Fibroblast of the conjunctiva (primary cell): Measurements from ENCODE around the gene LCE3E.
"Not testable (repeated sequence)": the region's sequence is repeated elsewhere in the genome, so short reads cannot be mapped to it uniquely, and the experiment has no call there.

Source experiments
- DNase-seq: peaks from one replicate; pipeline ENCODE4 v3.0.0-alpha.2; 2010; ENCODE audit warnings: low read depth

LCE3E gene, protein sequence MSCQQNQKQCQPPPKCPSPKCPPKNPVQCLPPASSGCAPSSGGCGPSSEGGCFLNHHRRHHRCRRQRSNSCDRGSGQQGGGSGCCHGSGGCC

DNA sequence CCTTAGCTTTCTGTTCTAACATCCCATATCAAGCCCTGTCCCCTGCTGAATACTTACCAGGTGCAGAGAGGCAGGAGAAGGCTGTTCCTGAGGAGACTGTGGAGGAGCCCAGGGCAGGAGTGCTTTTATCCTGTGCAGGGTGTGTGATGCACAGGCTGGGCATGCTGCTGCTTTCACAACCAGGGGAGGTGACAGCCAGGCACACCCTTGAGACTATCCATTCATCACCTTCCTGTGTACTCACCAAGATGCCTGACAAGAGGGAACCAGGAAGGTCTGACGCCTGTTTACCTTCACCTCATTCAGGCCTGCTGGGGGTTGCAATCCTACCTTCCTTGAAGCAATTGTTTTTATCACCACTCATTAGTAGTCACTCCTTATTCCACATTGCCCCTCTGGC lies at the start of gene LCE3E:
Gene LCE3E (minus strand): TSS at position 100 of the 400 bp plus-strand sequence. CDS start 572 bp downstream, outside the sequence.
- DNase-seq = no peak

DNA sequence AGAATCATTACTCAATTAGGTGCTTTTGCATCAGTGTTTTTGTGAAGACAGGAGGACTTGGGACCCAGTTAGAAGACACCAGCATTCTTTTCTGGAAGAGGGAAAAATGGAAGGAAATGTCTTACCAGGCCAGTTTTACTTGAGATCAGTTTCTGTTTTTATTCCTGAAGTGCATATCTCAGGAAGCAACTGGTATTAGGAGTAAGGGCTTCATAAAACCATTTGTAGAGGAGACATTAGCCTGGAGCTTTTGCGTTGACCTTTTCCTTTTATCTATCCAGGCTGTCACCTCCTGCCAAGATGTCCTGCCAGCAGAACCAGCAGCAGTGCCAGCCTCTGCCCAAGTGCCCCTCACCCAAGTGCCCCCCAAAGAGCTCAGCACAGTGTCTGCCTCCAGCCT lies 46.9 kb upstream of the LCE3E start, which contains the start of gene LCE3B:
Gene LCE3B (plus strand): TSS at position 301 of the 400 bp plus-strand sequence. CDS start 0 bp downstream, at position 301.
- DNase-seq = no peak

DNA sequence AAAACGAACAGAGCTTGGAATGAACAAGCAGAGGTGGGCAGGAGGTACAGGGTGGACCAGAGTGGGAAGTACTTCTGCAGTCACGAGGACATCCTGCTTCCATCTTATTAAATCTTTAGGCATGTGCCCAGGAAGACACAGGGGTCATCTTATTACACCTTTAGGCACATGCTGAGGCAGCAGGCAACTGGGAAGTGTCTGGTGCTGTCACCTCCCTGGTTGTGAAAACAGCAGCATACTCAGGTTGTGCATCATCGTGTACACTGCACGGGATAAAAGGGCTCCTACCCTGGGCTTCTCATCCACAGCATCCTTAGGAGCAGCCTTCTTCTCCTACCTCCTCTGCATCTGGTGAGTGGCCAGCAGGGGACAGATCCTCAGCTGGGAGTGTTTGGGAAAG lies 33.4 kb upstream of the LCE3E start, which contains the start of gene LCE3C:
Gene LCE3C (plus strand): TSS at position 301 of the 400 bp plus-strand sequence. CDS start 498 bp downstream, outside the sequence.
- no peak for DNase-seq

DNA sequence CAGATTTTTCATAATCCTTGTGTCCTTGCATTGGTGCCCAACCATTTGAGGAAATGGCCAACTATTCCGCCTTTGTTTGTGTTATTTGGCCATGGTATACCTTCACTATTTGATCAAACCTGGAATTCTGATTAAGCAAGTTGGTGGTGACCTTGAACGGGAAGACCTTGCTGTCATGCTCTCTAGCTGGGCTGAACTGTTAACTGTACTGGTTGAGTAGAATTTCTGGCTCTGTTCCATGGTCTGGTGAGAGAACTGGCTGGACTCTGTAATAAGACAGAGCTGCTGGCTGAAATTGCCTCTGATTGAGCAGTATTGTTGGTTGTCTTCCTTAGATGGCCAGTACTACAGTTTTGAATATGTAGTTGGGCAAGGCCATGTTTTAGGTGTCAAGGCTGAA lies 30.4 kb upstream of the LCE3E start:
- no peak for DNase-seq

DNA sequence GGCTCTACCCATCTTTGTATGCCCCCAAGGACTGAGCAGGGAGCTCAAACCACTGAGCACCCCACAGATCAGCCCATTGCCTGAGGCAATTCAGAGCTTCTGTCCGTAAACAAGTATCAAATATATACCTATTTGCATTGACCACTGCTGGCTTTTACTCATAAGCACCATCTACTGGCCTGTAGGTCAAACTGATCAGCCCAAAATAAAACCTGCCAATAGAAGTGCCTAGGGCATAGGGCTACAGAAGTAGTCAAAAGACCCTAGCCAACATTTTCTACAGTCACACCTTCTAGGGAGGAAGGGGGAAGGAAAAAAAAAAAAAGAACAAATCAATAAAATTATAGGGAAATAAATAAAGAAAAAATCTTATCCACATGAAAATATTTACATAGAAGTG lies 19.0 kb upstream of the LCE3E start:
- no peak for DNase-seq

DNA sequence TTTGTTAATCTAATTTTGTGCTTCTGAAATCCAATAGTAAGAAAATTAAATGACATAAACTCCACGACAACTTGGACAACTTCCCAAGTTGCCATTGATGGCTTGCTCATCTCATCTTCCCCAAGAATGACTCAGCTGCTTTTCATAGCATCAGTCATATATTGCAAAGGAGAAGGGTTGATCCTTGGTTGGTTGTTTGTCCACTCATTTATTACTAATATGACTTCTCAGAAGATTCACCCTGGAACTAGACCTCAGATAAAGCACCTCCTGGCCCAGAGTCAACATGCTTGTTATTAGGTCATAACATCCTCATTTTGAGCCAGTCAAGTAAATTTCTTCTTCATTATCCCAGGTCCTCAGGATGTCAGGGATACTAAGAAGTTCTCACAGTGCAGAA lies 16.1 kb upstream of the LCE3E start:
- DNase-seq = no peak

DNA sequence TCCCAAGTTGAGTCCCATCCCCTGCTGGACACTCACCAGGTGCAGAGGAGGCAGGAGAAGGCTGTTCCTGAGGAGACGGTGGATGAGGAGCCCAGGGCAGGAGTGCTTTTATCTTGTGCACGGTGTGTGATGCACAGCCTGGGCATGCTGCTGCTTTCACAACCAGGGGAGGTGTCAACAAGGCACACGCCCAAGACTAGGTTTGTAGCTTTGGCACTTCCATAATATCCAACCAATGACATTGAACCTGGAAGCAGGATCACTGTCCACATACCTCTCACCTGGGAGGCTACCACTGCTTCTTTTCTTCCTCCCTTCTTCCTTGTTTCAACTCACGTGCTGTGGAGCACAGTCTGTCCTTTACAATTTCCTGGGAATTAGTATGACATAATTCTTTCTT lies 13.9 kb upstream of the LCE3E start, which contains the start of gene LCE3D:
Gene LCE3D (minus strand): TSS at position 84 of the 400 bp plus-strand sequence. CDS start 580 bp downstream, outside the sequence.
- DNase-seq = no peak

DNA sequence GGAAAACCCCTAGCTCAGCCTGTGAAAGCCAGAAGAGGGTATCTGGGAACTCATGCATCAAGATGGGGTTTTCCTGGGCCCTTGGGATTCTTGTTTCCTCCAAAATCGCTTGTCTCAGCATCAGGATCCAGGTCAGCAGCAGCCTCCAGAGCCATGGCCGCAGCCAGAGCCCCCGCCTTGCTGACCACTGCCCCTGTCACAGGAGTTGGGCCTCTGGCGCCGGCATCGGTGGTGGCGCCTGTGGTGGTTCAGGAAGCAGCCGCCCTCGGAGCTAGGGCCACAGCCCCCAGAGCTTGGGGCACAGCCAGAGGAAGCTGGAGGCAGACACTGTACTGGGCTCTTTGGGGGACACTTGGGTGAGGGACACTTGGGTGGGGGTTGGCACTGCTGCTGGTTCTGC lies 12.9 kb upstream of the LCE3E start:
- not testable (repeated sequence) for DNase-seq

DNA sequence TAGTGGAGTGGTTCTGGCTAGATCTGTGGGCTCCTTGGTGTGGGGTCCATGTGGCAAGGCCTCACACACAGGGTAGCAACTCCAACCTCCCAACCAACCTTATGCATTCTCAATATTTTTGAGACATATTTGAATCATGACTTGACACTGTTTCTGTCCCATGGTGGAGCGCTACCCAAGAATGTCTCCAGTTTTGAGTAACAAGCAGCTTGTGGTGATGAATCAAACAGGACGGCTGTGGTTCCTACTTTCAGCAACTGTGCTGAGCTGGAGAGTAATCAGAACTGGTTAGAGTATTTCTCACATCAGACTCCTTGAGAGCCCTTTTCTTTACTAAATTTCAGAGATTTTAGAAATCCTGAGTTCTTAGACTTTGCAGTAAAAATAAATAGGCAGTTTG lies 10.6 kb upstream of the LCE3E start:
- DNase-seq = no peak

DNA sequence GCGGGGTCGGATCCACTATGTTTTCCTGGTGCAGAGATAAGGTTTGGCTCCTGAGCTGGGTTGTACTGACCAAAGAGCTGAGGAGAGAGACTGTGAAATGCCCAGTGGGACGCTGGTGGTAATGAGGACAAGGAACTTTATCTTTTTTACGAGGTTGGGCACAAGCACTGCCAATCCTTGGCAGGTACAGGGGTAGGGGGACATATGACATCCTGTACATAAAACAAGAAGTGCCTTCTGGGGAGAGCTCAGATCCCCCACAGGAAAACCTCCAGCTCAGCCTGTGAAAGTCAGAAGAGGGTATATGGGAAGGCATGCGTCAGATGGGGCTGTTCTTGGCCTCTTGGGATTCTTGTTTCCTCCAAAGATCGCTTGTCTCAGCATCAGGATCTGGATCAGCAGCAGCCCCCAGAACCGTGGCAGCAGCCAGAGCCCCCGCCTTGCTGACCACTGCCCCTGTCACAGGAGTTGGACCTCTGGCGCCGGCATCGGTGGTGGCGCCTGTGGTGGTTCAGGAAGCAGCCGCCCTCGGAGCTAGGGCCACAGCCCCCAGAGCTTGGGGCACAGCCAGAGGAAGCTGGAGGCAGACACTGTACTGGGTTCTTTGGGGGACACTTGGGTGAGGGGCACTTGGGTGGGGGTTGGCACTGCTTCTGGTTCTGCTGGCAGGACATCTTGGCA lies 905 bp downstream of the LCE3E start:
- no peak for DNase-seq

DNA sequence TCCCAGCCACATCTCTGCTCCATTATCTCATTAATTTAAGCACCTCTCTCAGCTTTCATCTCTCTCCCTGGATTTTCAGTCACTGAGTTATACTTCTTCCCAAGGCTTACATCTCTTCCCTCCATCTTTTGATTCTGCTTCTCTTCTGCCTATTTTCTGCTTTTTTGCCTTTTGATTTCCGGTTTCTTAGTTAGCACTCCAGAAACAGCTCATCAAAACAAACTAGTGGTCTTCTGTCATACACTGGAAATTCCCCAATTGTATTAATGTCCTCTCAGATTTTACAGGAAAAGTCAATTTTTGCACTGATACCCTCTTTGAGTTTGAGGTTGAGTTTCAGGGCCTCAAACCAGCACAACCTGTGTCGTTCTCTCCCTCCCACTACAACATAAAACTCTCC lies 1.5 kb downstream of the LCE3E start:
- no peak for DNase-seq

DNA sequence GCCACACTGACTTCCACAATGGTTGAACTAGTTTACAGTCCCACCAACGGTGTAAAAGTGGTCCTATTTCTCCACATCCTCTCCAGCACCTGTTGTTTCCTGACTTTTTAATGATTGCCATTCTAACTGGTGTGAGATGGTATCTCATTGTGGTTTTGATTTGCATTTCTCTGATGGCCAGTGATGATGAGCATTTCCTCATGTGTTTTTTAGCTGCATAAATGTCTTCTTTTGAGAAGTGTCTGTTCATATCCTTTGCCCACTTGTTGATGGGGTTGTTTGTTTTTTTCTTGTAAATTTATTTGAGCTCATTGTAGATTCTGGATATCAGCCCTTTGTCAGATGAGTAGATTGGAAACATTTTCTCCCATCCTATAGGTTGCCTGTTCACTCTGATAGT lies 18.2 kb downstream of the LCE3E start:
- not testable (repeated sequence) for DNase-seq

DNA sequence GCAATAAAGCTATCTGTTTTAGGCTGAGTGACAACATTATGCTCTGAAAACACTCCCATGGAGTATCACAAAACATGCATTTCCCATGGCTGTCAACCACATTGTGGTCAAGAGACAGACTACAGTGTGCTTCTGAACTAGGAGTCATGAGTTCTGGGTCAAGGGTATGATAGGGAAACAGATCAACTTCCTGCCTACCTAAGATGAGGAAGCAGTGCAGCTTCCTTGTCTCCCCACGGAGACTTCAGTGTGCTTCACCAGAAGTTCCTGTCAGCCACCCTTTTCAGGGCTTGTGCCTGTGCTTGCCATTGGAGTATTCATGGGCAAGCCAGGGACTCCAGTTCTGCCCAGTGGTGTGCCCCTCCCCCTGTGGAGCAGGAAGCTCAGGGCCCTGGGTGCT lies 19.9 kb downstream of the LCE3E start:
- DNase-seq = no peak

DNA sequence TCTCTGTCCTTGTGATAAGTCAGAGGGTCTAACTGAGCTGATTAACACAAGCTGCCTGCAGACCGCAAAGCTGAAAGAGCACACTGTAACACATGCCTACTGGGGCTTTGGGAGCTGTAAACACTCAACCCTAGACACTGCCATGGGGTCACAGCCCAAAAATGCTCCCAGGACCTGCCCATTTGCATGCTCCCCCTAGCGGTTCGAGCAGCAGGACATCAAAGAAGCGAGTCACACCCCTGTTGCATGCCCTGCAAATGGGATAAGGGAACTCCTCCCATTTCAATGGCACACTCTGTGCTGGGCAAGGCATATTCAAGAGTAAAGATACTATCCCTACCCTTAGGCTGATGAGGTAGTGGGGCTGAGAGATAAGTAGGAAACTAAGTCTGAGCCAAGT lies 22.8 kb downstream of the LCE3E start:
- DNase-seq = no peak

DNA sequence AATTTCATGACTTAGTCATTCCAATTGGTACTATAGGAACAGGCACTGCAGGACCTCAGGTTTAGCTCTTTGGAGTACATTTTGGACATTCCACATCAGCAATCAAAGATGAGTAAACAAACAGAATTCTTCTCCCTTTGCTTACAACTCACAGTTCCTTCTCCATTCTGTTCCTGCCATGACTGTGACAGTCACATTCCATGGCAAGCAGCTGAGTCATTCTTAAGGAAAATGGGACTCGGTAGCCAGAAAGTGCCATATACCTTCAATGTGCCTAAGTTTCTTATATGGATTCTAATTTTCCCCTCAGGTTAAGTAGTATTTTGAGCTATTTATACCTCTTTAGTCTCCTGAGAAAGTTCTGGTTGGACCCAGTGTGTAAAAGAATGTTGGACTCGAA lies 26.7 kb downstream of the LCE3E start:
- no peak for DNase-seq

DNA sequence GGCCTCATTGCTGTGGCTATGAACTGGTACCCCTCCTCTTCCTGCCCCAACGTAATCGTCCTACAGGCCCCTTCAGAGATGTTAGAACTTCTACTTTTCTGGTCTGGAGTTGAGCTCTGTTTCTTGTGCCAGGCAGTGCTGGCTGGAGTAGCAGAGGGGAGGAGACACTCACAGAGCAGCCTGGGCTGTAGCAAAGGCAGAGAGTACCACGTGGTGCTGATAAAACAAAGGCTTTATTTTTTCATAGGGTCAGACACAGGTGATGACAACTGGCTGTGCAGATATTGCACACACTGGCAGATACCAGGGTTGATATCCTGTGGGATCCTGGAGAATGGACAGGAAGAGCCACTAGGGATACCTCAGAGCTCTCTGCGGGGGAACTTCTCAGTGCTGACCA lies 29.1 kb downstream of the LCE3E start:
- DNase-seq = no peak

DNA sequence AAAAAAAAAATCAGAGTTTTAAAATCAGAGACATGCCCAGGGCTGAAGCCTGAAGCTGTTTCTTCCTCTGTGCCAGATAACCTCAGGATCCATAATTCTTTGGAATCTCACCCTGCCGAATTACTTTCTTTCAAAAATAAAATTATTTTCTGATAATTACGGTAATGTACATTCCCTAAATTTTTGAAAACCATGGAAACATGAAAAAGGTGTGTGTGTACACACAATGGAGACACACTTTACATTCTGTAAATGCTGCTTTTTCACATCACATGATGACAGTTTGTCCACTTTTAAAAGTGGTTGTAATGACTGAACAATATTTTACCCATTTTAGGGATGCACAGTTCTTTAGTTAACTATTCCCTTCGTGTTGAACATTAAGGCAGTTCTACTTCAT lies 30.8 kb downstream of the LCE3E start:
- no peak for DNase-seq

DNA sequence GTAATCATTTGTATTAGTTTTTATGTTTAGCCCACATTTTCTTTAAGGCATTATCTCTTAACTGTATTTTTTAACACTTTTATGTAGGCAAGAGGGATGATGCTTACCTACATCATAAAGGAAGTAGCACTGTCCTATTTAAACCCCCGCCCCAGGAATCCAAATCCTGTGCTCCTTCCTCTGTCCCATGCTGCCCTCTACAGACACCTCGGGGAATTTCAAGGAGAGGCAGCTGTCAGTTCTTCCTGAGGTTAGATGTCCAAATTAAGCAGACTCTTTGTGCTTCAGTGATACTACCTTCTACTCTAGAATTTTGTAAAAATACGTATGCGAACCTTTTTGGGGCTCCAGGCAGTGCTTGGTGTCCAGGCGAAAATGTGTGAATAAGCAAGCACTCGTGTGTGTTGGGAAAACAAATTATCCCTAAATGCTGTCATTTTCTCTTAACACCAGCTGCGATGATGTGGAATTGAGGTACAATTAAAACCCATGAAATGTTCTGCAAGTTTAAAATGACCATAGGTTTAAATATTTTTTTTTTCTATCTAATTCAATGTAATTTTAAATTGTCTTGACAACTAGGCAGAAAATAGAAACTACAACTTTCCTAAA lies 33.1 kb downstream of the LCE3E start:
- no peak for DNase-seq

DNA sequence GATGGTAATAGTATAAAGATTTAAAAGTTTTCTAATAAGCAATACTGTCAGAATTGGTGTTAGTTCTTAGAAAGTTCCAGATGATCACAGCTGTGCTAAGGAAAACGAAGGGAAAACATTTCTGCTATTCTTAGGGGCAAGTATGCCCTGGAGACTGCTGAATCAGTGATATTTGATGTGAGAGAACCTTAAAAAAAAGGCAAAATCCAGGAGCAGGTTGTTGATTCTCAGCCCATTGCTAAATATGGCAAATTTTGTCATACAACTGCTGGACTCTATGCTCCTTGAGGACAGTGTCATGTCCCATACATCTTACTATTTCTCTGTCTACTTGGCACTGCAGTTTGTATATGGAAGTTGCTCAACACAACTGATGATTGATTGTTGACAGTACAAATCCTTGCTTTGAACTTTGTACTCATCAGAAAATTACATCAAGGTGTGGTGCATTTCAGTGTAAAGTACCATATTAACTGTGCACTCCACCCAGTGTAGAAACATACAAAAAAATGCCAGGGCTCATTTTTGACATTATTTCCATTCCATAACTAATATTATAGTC lies 41.4 kb downstream of the LCE3E start:
- DNase-seq = no peak

DNA sequence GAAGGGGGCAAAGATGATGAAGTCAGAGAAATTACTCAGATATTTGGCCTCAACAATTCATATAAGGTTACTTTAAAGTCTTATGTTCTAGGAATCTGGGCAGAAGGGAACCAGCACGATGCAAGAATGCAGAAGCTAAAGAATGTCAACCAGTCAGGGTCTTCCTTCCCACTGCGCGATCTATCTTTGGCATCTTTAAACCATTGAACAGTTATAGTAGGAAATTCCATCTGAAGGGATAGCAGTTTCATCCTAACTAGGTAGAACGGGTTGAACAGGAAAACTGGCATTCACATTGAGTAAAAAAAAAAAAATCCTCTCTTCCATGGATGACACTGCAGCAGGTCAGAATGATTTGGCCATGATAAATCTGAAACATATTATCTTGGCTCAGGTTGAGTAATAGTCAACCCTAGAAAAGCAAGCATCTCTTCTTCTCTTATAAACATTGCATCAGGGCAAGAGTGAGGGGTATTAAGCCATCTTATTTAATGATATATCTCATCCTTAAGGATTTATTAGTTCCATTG lies 46.0 kb downstream of the LCE3E start:
- no peak for DNase-seq

DNA sequence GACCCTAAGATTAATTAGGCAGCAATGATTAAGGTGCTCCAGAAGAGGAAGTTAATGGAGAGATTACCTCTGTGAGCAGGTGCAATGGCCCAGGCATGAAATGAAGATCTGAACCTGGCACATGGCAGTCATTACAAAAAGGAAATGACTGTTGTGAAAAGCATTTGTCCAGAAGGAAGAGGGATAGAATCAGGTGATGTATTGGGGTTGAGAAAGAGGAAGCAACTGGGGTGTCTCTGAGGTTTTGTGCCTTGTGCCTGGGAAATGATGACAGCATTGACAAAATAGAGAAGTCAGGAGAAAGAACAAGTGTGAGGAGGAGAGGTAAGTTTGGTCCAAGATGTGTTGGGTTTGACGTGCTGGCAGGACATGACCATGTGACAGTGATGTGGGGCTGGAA lies 46.7 kb downstream of the LCE3E start:
- no peak for DNase-seq

DNA sequence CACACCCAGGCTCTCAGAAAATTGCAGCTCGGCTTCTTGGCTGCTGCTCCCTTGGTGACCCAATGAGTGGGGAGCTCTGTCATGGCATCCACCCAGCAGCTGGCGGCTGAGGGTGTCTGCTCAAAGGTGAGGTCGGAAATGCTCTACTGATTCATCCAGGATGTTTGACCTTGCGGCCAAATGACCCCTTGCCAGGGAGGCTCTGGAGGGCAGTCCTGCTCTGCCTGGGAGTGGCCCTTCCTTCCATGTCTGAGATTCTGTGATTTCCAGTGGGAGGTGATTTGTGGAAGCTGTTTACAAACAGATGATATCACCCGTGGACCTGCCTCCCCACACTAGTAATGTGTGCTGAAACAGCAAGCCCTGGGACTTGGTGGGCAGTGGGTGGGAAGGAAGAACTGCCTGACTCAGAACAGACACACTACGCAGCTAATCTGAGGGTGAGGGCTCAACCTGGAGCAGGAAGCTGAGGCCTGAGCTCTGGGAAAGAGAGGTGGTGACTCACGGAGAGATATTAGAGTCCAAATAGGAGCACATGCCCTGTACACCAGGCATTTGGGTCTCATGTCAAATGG lies 49.3 kb downstream of the LCE3E start:
- no peak for DNase-seq

DNA sequence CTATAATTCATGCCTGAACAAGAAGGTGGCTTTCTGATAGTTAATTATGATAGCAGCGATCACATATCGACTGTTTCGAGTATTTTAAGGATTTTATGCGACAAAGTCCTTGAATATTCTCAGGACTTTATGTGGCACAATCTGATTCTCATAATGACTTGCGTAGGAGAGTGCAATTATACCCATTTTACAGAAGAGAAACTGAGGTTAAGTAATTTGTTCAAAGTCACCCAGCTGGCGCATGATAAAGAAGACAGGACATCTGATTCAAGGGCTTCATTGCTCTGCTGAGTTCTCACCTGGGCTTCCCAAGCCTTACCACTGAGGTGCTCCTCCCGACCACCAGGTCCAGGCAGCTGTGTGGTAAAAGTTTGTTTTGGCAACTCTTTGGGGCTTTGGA lies 50.5 kb downstream of the LCE3E start:
- DNase-seq = no peak
